COLO668 (cell line): Measurements from ENCODE around the gene SCG3.
A peak's percentile ranks its signal among the peaks of the same experiment; 100 is the strongest.

Experiments used
- DNase-seq: peaks from one replicate; lab custom pipeline; 2025; ENCODE audit not compliant: unreplicated experiment; lab: John Stamatoyannopoulos, UW

Gene SCG3

GRCh38 chr15:51677452-51677851 lies 3.9 kb upstream of the SCG3 start:
- DNase-seq = no peak

DNA sequence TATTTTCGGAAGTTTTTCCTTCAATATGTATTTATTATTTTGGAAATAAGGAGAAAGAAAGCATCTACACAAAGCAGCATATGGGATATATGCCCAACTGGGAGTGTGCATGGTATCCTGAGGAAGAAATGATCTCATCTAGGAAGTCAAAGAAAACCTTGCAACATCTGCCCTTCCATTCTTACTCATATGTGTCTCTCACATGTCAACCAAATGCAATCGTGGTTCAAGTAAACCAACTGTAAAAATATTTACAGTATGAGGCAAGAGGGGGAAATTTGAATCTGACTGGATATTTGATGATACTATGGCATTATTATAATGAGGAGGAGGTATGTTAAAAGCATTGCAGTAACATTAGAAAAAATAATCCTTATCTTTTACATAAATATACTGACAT lies 3.2 kb upstream of the SCG3 start:
- no peak for DNase-seq

- DNase-seq = no peak
Observed at GRCh38 chr15:51680321-51680720, 982 bp upstream of the SCG3 start.

DNA sequence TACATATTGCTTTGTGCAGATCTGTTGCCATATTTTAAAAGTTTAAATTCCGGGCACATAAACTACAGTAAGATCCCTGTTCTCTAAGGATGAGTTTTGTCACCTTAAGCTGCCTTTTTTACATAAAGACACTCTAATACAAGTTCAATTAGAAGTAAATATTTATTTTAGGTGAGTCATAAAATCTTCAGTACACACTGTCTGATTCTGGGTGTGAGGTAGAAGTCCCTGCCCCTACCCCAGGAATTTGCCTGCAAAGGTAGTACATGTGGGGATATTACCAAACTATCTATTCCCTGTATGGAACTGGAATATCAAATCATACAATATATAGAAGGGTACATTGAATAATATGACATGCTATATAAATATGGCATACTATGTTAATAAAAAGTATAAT lies 6.3 kb downstream of the SCG3 start:
- DNase-seq = no peak

DNA sequence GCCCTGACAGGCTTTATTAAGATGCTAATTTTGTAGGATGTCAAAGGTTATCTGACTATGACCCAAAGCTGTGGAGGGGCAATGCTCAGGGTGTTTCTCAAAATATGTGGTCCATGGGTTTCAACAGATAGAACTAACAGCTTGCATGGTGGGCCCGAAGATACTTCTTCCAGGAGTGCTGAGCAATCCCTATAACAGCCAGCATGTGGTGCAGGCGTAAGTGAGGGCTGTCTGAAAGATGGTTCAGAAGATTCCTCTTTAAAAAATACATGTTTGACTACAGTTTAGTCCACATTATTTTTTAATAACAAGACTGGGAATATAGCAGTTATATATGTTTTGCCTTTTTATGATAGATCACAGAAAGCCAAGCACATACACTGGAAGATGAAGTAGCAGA lies 7.6 kb downstream of the SCG3 start:
- DNase-seq = no peak

DNA sequence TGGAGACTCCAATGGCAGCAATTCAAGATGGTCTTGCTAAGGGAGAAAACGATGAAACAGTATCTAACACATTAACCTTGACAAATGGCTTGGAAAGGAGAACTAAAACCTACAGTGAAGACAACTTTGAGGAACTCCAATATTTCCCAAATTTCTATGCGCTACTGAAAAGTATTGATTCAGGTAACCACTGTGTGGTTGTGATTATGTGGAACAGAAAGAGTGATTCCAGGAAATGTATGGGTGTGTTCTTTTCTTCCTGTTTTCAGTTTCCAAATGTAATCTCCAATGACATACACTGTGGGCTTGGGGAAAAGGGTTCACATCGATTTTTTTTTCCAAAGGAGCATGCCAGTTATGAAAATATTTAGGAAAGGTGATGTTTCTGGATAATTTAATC lies 10.9 kb downstream of the SCG3 start:
- no peak for DNase-seq

GRCh38 chr15:51696566-51696965 lies 15.3 kb downstream of the SCG3 start:
- no peak for DNase-seq

DNA sequence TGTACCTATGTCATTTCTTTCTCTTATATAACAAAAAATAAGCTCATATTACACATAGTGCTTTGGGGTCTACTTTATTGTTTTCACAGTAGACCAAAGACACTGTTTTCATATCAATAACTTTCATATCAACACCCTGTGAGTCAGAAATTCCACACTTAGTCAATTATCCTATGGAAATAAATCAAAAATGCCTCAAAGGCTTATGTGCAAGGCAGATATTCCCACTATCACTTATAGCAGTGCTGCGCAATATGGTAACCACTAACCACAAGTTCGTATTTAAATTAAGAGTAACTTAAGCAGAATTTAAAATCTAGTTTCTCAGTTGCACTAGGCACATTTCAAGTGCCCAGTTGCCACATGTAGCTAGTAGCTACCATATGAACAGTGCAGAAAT lies 15.9 kb downstream of the SCG3 start:
- DNase-seq = no peak

DNA sequence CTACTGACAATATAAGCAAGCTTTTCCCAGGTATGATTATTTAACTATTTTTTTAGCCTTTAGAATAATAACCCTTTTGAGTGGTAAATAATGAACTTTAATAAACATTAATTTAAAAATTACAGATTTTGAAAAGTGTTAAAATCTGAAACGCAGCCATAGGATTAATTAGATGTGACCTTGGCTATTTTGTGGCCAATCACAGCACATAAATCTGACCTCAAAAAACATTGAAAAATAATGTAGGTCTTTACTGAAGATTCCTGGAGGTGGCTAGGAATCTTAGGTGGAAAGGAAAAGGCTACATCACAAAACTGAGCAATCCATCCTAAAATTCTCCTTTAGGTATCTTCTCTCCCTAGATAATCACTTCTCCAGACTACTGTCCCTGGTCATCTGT lies 18.1 kb downstream of the SCG3 start:
- DNase-seq = no peak

GRCh38 chr15:51702710-51703109 lies 21.4 kb downstream of the SCG3 start:
- no peak for DNase-seq

DNA sequence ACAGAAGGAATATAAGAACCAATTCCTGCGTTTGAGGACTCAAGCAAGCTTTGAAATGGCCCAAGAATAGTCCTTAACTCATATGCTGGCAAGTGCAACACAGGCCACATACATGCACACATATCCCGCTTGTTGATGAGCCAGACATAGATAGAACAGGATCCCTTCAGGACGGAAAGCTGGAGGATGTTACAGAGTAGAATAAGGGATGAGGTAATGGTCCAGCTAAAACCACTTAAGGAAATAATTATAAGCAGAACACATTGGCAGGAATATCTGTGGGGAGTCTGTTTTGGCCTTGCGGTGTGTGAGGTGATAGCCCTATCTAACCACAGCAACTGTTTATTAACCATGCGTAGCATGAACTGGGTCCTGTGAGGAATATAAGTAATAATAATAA lies 25.0 kb downstream of the SCG3 start:
- no peak for DNase-seq

DNA sequence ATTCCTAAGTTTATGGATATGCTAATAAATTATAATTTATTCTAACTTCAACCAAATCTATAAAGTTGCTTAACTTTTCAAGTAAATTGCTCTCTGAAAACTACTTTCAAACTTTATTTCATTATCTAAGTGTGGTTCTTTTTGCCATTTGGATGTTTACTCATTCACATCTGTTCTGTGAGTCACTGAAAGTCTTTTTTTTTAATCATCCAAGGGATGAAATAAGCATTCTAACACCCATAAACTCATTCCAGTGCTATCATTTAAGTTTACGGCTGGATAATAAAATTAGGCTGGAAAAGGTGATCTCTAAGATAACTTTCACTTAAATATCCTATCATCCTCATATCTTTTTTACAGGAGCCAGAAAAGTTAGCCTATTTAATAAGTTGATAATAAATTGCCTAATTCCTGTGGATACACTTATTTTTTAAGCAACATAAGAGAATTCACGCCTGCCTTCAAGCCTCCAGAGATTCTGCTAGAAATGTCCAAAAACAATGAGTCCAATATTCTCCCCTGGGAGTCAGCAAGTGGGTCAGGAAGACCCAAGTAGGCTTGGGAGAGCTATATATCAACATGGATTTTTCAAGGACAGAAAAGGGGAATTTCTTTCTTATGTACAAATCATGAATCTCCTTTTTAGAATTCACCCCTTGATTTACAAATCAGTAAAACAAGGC lies 25.8 kb downstream of the SCG3 start:
- DNase-seq = no peak

DNA sequence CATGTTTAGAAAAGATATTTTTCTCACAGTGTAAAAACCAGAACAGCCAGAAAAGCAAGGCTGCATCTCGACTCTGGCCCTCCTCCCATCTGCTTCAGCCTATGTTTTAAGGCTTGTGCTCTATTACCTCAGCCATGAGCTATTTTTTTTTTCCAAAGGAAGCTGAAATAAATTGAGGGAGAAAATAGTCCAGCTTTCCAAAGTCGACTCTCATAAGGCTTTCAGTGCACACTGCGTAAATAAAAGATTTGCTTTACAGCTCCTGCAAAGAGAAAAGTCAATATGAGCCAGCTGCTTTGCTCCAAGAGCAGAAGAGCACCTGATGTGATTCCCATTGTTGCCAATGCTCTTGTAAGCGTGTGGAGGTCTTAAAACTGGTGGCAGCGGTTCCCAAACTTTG lies 26.7 kb downstream of the SCG3 start:
- DNase-seq = peak; percentile 13

GRCh38 chr15:51709031-51709430 lies 27.7 kb downstream of the SCG3 start:
- DNase-seq = no peak

DNA sequence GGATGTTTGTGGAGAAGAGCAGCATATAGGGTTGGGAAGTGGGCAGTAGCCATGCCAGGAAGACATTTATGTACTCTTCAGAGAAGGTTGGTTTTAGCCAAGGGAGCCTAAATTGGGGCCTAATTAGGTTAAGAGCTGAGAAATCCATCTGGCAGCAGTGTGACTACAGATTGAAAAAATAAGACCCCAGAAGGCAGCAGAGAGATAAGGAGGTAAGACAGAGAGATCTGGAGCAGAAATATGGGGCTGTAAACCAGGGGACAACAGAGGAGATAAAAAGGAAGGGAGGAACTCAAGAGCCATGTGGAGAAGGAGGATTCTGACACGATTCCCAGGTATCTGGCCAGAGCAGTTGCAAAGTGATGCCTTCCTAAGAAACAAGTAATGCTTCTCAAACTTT lies 32.9 kb downstream of the SCG3 start:
- DNase-seq = no peak

DNA sequence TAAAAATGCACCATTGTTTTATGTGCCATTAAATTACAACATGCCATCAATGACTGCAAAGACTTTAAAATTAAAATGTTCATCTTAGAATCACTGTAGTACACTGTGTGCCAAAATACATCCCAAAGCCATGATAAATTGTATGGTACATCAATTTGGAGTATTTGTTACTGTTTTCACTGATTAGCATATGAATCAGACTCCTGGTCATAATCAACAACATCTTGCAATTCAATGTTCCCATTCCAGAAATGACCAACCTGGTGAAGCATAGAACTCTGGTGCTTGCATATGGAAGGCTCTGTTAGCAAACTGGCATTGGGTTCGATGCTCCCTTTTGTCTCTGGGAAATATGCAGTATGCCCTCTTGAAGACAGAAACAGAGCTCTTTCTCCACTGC lies 33.6 kb downstream of the SCG3 start:
- no peak for DNase-seq

- DNase-seq = no peak
Observed at GRCh38 chr15:51718219-51718618, 36.9 kb downstream of the SCG3 start.

DNA sequence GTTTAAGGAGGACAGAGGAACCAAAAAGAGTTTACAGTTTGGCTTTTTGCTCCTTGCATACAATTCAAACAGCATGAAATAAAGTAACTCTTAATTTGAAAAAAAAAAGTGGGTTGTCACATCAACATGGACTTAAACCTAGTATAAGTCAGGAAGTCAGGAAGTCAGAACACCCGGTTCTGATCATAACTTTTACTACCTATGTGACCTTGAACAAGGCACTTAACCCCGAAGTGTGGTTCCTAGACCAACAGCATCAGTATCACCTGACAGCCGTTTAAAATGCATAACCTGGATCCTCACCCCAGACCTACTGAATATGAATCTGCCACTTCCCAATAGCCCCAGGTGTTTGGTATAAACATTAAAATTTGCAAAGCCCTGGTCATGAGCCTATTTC lies 37.4 kb downstream of the SCG3 start:
- DNase-seq = no peak

DNA sequence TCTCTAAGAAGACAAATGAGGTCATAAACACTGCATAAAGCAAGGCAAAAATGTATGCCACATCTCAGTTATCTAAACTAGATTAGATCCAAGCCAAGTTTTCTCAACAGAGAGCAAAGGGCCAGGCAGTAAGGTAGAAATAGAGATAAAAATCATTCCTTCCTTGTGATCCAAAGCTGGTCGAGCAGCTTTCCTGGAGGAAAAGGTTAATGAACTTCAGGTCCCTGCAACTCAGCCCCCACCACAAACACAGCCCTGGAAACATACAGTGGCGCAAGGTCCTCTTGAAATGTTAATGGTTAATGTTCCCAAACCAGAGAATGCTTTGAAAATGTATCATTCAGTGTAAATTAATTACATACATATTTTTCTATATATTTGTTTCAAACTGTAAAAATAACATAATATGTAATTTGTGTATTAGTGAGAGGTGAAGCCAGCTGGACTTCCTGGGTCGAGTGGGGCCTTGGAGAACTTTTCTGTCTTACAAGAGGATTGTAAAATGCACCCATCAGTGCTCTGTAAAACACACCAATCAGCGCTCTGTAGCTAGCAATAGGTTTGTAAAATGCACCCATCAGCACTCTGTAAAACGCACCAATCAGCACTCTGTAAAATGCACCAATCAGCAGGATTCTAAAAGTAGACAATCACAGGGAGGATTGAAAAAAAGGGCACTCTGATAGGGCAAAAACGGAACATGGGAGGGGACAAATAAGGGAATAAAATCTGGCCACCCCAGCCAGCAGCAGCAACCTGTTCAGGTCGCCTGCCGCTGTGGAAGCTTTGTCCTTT lies 39.1 kb downstream of the SCG3 start:
- DNase-seq = no peak

DNA sequence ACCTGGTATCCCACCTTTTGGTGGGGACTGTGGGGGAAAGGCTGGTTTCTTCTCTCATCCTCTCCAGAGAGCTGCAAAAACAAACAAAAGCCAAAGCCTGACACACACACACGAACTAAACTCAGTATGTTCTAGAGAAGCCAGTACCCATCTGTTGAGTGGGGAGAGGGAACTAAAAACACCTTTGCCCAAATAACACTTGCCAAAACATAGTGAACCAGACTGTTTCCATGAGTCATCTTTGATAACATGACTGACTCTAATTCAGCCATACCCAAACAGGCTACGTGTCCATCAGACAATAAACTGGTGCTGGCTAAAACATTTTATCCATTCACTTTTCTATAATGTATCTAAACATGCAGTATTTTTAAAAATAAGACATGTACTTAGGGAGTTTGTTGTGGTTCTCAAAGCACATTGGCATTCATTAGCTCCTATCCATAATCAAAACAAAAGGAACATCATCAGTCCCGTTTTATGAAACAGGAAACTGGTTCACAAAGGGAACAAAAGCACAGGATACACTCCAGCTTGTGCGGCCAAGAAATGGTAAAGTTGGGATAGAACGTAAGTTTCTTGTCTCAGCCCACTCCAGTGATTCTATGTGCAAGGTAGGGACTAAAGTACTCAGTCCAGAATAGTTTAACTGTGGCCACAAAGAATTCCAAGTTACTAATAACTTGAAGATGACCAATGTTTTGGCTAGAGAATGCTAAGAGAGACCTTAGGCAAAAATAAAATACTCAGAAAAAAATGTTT lies 40.1 kb downstream of the SCG3 start:
- DNase-seq = no peak

DNA sequence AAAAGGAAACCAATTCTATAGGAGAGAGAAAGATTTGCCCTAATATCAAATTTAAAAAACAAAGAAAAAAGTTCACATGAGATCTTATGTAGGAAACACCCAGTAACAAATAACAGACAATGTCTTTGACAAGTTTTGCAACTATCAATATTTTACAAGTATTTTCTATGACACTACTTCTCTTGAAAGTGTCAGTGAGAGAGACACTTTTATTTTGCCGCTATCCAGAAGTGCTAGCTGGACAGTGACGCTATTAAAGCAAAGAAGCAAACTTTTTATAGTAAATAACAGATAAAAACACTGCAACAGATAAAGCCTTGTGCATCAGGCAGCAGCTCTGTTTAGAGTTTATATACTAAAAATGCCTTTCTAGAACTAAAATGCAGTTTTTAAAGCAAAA lies 42.9 kb downstream of the SCG3 start:
- no peak for DNase-seq

DNA sequence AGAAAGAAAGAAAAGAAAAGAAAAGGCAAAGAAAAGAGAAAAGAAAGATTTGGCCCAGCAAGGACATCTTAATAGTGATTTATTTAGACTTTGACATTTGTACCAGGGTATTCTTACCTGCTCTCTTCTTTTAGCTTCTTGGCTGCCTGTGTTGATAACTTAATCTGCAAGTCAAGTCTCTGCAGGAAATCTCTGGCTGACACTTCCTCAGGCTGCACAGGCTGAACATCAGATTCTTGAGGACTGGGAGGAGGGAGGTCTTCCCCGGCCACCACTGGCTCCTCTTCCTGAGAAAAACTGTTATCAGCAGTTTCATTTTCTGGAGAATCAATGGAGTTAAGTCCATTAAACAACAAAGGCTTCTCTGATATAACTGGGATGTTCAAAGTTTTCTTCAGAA lies 43.4 kb downstream of the SCG3 start:
- no peak for DNase-seq
